Epithelial cell of proximal tubule (primary cell): Measurements from ENCODE around the gene STAP2. TPM values are rescaled to one million over a fixed set of nuclear protein-coding genes. Genes with fewer than 3 reads are reported as not detected.

Source experiments
- total RNA-seq: library from RNA; depleted of rRNA; stranded (reverse); fragments of >200 nt; gene quantifications from 2 replicates; pipeline ENCODE4 v1.2.3, GENCODE V29; 2015

Gene STAP2
- total RNA-seq, 1 donor from 2014 or later: 49.2 TPM

Other genes starting within 250 kb of the STAP2 start
- gene MAP2K2, start 214.7 kb downstream of the STAP2 start, total RNA-seq: 123 and 138 TPM in 2 replicates
- not detected in 2 replicates for gene CREB3L3, start 185.2 kb downstream of the STAP2 start, total RNA-seq
- 33.8 and 43.5 TPM in 2 replicates for gene SIRT6, start 156.3 kb downstream of the STAP2 start, total RNA-seq
- gene ANKRD24, start 156.1 kb downstream of the STAP2 start, total RNA-seq: not detected in 2 replicates
- gene EBI3, start 109.3 kb downstream of the STAP2 start, total RNA-seq: 1.7 TPM in 1 of 2 replicates, not detected in the other
- gene YJU2, start 91.7 kb downstream of the STAP2 start, total RNA-seq: 34.3 and 39.1 TPM in 2 replicates
- gene SHD, start 59.6 kb downstream of the STAP2 start, total RNA-seq: not detected in 2 replicates
- not detected in 2 replicates for gene TMIGD2, start 36.4 kb downstream of the STAP2 start, total RNA-seq
- 17.5 and 22.9 TPM in 2 replicates for gene FSD1, start 34.2 kb downstream of the STAP2 start, total RNA-seq
- 3.9 and 6.3 TPM in 2 replicates for gene MPND, start 4.7 kb upstream of the STAP2 start, total RNA-seq
- gene SH3GL1, start 61.7 kb upstream of the STAP2 start, total RNA-seq: 66.5 and 109 TPM in 2 replicates
- 36.7 and 50.2 TPM in 2 replicates for gene CHAF1A, start 63.8 kb upstream of the STAP2 start, total RNA-seq
- gene UBXN6, start 119.0 kb upstream of the STAP2 start, total RNA-seq: 40.9 and 62.4 TPM in 2 replicates
- 91.8 and 93.8 TPM in 2 replicates for gene HDGFL2, start 133.5 kb upstream of the STAP2 start, total RNA-seq
- gene PLIN4, start 179.7 kb upstream of the STAP2 start, total RNA-seq: not detected in 2 replicates
- gene PLIN5, start 196.4 kb upstream of the STAP2 start, total RNA-seq: 0.06 TPM in 1 of 2 replicates, not detected in the other
- 0.35 TPM in 1 of 2 replicates, not detected in the other for gene LRG1, start 201.2 kb upstream of the STAP2 start, total RNA-seq
- 0.65 TPM in 1 of 2 replicates, not detected in the other for gene SEMA6B, start 220.9 kb upstream of the STAP2 start, total RNA-seq